Endodermal cell (in vitro differentiated cells): ENCODE measurements around the gene OSBPL3. TPM values are rescaled to one million over a fixed set of nuclear protein-coding genes. Genes with fewer than 3 reads are reported as not detected.

Source experiments
- DNase-seq: peaks from one replicate; pipeline ENCODE4 v3.0.0-alpha.2; 2017
- H3K27ac ChIP-seq: 2 replicates; pipeline ENCODE4 v1.5.1; 2013; ENCODE audit warnings: mild to moderate bottlenecking, low read depth, low read length, moderate library complexity
- H3K27me3 ChIP-seq: 2 replicates; pipeline ENCODE4 v1.6.1; 2013; ENCODE audit warnings: mild to moderate bottlenecking, low read length, moderate library complexity; ENCODE audit not compliant: insufficient read depth, control insufficient read depth, poor library complexity, severe bottlenecking
- H3K36me3 ChIP-seq: 2 replicates; pipeline ENCODE4 v1.7.0; 2013; ENCODE audit warnings: mild to moderate bottlenecking, low read length, moderate library complexity; ENCODE audit not compliant: control insufficient read depth, insufficient read depth
- H3K4me1 ChIP-seq: one replicate; pipeline ENCODE4 v1.7.0; 2013; ENCODE audit warnings: low read length; ENCODE audit not compliant: control insufficient read depth, insufficient read depth
- H3K4me3 ChIP-seq: 2 replicates; pipeline ENCODE4 v1.5.1; 2013; ENCODE audit warnings: mild to moderate bottlenecking, low read length, moderate library complexity
- H3K9ac ChIP-seq: 2 replicates; pipeline ENCODE4 v1.6.1; 2013; ENCODE audit warnings: mild to moderate bottlenecking, low read length, moderate library complexity; ENCODE audit not compliant: poor library complexity, severe bottlenecking; ENCODE audit errors: extremely low read depth
- H3K9me3 ChIP-seq: 2 replicates; pipeline ENCODE4 v1.6.1; 2013; ENCODE audit warnings: mild to moderate bottlenecking, low read length, moderate library complexity; ENCODE audit not compliant: control insufficient read depth
- H3K27ac Mint-ChIP-seq: 2 replicates; pipeline ENCODE4 v1.8.0; 2020; ENCODE audit warnings: mixed read lengths
- H3K27me3 Mint-ChIP-seq: 2 replicates; pipeline ENCODE4 v1.8.0; 2021; ENCODE audit warnings: mild to moderate bottlenecking, mixed read lengths; ENCODE audit not compliant: insufficient read depth
- H3K36me3 Mint-ChIP-seq: 2 replicates; pipeline ENCODE4 v1.8.0; 2020; ENCODE audit warnings: low read depth, mixed read lengths
- H3K4me1 Mint-ChIP-seq: 2 replicates; pipeline ENCODE4 v1.8.0; 2020; ENCODE audit warnings: mixed read lengths
- H3K4me3 Mint-ChIP-seq: 2 replicates; pipeline ENCODE4 v1.8.0; 2020; ENCODE audit warnings: mild to moderate bottlenecking, moderate library complexity, mixed read lengths
- H3K9me3 Mint-ChIP-seq: 2 replicates; pipeline ENCODE4 v1.8.0; 2020; ENCODE audit warnings: mild to moderate bottlenecking, mixed read lengths
- WGBS, 2 experiments: methylation state at CpG; one replicate each; pipeline versions ENCODE4 v1.1.5 to v1.1.7; 2013; ENCODE audit warnings: missing lambda C conversion rate in 2 of 2, mixed read lengths in 1 of 2; ENCODE audit not compliant: insufficient coverage in 1 of 2, insufficient read length in 1 of 2; 5-methylcytosine and 5-hydroxymethylcytosine counted together
- total RNA-seq, 2 donors: library from RNA; stranded (reverse); fragmentation: NEBNext Ultra II Directional in 1 of 2; extraction: Animal tissue kit (Norgen Biotek cat#: 25700) in 1 of 2; gene quantifications; 2 replicates in 1 of 2; 3 replicates in 1 of 2; pipeline ENCODE4 v1.2.1, GENCODE V29; 2021
- TF ChIP-seq, protein P1 (sequence below): fragments of 200-600 bp; sonication (generic); conservative IDR thresholded peaks from 2 replicates; pipeline ENCODE4 v1.5.0; 2021; ENCODE audit warnings: antibody characterized with exemption, mild to moderate bottlenecking

Gene OSBPL3
- total RNA-seq, 2 donors from 2014 or later = 9.8 to 11.3 TPM

DNA sequence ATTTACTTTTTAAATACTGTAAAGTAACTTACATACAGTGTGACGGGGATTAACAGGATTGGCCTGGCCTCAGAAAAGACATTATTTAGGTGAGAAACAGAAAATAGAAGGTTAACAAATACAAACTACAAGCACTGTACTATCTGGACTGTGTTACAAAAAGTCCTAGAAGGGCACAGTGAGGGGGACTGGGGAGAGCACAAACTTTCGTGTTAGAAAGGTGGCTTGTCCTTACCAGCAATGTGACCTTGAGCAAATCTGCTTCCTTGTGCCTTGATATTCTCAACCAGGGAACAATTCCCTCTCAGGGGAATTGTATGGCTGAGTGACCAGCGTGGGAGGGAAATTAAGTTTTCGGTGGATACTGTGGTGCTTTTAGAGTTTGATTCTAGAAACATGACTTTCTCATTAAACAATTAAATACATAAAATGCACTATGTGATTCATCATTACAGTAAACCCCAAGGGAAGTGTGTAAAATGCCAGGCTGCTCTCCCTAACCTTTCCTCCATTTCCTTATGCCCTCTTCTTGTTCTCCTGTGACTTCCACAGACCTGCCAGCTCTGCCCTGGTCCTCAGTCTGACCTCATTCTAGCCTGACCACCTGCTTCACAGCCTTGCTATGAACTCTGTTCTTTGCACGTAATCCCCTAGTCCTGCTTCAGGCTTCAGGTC lies 57.7 kb downstream of the OSBPL3 start:
- Mint-ChIP-seq H3K4me3 (no peak overlapping the region), H3K27me3 (no peaks in the 10 kb centered on the region), H3K4me1 (peaks cover 4% of the 10 kb centered on the region), H3K9me3 (no peaks in the 10 kb centered on the region), H3K27ac (no peak overlapping the region), H3K36me3 (no peaks in the 10 kb centered on the region)
- Histone ChIP-seq H3K4me1 (no peaks in the 10 kb centered on the region), H3K9ac (no peak overlapping the region), H3K27ac (no peak overlapping the region), H3K9me3 (no peaks in the 10 kb centered on the region), H3K4me3 (no peak overlapping the region), H3K36me3 (no peaks in the 10 kb centered on the region), H3K27me3 (no peaks in the 10 kb centered on the region)
- TF ChIP-seq, protein P1, sequence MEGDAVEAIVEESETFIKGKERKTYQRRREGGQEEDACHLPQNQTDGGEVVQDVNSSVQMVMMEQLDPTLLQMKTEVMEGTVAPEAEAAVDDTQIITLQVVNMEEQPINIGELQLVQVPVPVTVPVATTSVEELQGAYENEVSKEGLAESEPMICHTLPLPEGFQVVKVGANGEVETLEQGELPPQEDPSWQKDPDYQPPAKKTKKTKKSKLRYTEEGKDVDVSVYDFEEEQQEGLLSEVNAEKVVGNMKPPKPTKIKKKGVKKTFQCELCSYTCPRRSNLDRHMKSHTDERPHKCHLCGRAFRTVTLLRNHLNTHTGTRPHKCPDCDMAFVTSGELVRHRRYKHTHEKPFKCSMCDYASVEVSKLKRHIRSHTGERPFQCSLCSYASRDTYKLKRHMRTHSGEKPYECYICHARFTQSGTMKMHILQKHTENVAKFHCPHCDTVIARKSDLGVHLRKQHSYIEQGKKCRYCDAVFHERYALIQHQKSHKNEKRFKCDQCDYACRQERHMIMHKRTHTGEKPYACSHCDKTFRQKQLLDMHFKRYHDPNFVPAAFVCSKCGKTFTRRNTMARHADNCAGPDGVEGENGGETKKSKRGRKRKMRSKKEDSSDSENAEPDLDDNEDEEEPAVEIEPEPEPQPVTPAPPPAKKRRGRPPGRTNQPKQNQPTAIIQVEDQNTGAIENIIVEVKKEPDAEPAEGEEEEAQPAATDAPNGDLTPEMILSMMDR = no peak
- DNase-seq = no peak
- 92 to 100% methylated on average over 1 to 5 of the region's 5 CpGs for WGBS, 2 experiments

DNA sequence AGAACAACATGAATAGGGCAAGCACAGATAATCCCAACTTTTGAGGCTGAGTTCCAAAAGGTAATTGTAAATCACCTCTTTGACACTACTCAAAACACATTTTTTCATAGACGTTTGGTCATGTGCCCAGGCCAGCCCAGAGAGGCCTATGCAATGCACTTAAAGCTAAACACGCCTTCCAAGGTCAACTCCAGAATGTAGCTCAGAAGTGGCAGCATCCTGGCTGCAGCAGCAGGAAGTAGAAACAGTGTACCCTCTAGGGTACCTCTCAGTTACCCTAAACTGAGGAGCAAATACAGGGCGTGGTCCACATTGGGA lies 58.7 kb downstream of the OSBPL3 start:
- H3K27me3 ChIP-seq = no peaks in the 10 kb centered on the region
- 79 to 89% methylated on average over 3 of the region's 3 CpGs for WGBS, 2 experiments
- Mint-ChIP-seq H3K36me3 (no peaks in the 10 kb centered on the region), H3K9me3 (no peaks in the 10 kb centered on the region), H3K27ac (no peak overlapping the region), H3K4me1 (peaks cover 6% of the 10 kb centered on the region), H3K4me3 (no peak overlapping the region), H3K27me3 (no peaks in the 10 kb centered on the region)
- no peak overlapping the region for H3K27ac ChIP-seq
- TF ChIP-seq, protein P1 = no peak
- H3K9ac ChIP-seq = no peak overlapping the region
- no peak overlapping the region for H3K4me3 ChIP-seq
- H3K4me1 ChIP-seq = no peaks in the 10 kb centered on the region
- no peaks in the 10 kb centered on the region for H3K36me3 ChIP-seq
- H3K9me3 ChIP-seq = no peaks in the 10 kb centered on the region
- no peak for DNase-seq

- Mint-ChIP-seq H3K4me3 (no peak overlapping the region), H3K36me3 (no peaks in the 10 kb centered on the region), H3K9me3 (no peaks in the 10 kb centered on the region), H3K4me1 (peaks cover 6% of the 10 kb centered on the region), H3K27me3 (no peaks in the 10 kb centered on the region), H3K27ac (no peak overlapping the region)
- TF ChIP-seq, protein P1 = no peak
- 90 to 100% methylated on average over 1 to 3 of the region's 3 CpGs for WGBS, 2 experiments
- no peak for DNase-seq
- no peaks in the 10 kb centered on the region for H3K4me1 ChIP-seq
- H3K9me3 ChIP-seq = no peaks in the 10 kb centered on the region
- H3K27me3 ChIP-seq = no peaks in the 10 kb centered on the region
- no peak overlapping the region for H3K27ac ChIP-seq
- H3K36me3 ChIP-seq = no peaks in the 10 kb centered on the region
- no peak overlapping the region for H3K4me3 ChIP-seq
- no peak overlapping the region for H3K9ac ChIP-seq
Observed at GRCh38 chr7:24920451-24921361, 59.3 kb downstream of the OSBPL3 start.
